IMR-90 (cell line): ENCODE results near the gene RAPGEF5.

ENCODE experiments used
- MXI1 ChIP-seq: IDR thresholded peaks from 2 replicates; pipeline ENCODE4 v1.6.1; 2012; ENCODE audit warnings: low read depth, mild to moderate bottlenecking, low read length, moderate library complexity, borderline replicate concordance
- TF ChIP-seq, protein P1 (sequence below): conservative IDR thresholded peaks from 2 replicates; pipeline ENCODE4 v1.5.1; 2012; ENCODE audit warnings: mild to moderate bottlenecking, low read depth, low read length, improper control_type of control experiment

GRCh38 chr7:22406715-22407114 is 49.8 kb upstream of the RAPGEF5 start:
- TF ChIP-seq, protein P1, sequence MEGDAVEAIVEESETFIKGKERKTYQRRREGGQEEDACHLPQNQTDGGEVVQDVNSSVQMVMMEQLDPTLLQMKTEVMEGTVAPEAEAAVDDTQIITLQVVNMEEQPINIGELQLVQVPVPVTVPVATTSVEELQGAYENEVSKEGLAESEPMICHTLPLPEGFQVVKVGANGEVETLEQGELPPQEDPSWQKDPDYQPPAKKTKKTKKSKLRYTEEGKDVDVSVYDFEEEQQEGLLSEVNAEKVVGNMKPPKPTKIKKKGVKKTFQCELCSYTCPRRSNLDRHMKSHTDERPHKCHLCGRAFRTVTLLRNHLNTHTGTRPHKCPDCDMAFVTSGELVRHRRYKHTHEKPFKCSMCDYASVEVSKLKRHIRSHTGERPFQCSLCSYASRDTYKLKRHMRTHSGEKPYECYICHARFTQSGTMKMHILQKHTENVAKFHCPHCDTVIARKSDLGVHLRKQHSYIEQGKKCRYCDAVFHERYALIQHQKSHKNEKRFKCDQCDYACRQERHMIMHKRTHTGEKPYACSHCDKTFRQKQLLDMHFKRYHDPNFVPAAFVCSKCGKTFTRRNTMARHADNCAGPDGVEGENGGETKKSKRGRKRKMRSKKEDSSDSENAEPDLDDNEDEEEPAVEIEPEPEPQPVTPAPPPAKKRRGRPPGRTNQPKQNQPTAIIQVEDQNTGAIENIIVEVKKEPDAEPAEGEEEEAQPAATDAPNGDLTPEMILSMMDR, result no peak
- no peak for TF ChIP-seq MXI1
